Lower leg skin (tissue), 4 donors: ENCODE results near the gene GADD45G. TPM values are rescaled to one million over a fixed set of nuclear protein-coding genes. Genes with fewer than 3 reads are reported as not detected.
A peak's percentile ranks its signal among the peaks of the same experiment; 100 is the strongest.

Source experiments
- DNase-seq, 2 donors: peaks; one replicate each; pipeline ENCODE4 v3.0.0-alpha.2; 2019; ENCODE audit warnings: low spot score in 2 of 2
- H3K4me3 ChIP-seq: fragments of 200-600 bp; sonication (generic); 2 replicates; pipeline ENCODE4 v1.5.1; 2017; ENCODE audit warnings: mild to moderate bottlenecking, low read depth; ENCODE audit not compliant: poor library complexity, severe bottlenecking
- POLR2A ChIP-seq, 2 donors: fragments of 450-650 bp; IDR thresholded peaks; one replicate each; pipeline ENCODE4 v1.6.1; 2016 to 2017; ENCODE audit warnings: antibody characterized with exemption in 2 of 2, mild to moderate bottlenecking in 1 of 2, moderate library complexity in 1 of 2
- WGBS, 2 donors: methylation state at CpG; one replicate each; pipeline ENCODE4 v1.1.5; 2018; 5-methylcytosine and 5-hydroxymethylcytosine counted together
- intact Hi-C: fragments of 100-400 bp; cut with DNase I; formaldehyde crosslinking; loops from one replicate; pipeline ENCODE4 v1.15.0; 2023; ENCODE audit warnings: low total_unique reads
- total RNA-seq, 4 donors: library from RNA; depleted of rRNA; stranded (reverse); fragments of >200 nt; gene quantifications; one replicate each; pipeline ENCODE4 v1.1.0, GENCODE V29; 2016
- TF ChIP-seq, protein P1 (sequence below), 3 donors: fragments of 450-650 bp; IDR thresholded peaks; one replicate each; pipeline ENCODE4 v1.5.1; 2016; ENCODE audit warnings: antibody characterized with exemption in 3 of 3, mild to moderate bottlenecking in 3 of 3, moderate library complexity in 2 of 3

GADD45G gene
- total RNA-seq, 4 donors from 2014 or later: 18.3 to 48.9 (median 23.6) TPM

DNA sequence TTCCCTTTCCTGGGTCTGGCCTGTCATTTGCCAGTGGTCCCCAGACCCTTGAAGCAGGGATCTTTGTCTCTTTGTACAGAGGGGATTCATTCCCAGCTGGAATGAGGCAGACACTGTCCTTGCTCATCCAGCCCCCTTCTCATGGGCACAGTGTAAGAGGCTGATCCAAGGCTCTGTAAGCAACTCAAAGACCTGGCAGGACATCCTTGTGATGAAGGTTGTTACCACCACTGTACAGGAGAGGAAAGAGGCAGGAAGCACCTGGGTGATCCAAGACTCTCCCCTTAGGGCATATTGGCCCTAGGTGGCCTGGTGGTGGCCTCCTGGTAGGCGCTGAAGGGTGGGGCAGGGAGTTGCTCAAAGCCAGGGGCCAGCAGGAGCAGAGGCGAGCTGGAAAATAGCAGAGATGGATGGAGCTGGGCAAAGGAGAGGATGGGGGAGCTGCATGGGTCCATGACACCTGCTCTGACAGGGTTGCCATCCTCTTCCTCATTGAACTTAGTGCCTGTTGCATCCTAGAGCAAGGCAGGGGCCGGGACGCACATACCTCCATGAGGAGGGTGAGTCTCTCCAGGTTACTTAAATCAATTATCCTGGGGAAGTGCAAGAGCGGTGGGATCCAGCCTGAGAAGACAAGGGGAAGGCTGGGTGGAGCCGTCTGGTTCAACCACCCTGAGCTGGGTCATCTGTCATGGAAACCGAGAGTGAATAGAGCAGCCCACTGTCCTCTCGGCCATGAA is 9.8 kb upstream of the GADD45G start:
- intact Hi-C loops: no loop called here
- no peak for TF ChIP-seq POLR2A (IDR thresholded peaks at IDR 0.05)
- TF ChIP-seq, protein P1, sequence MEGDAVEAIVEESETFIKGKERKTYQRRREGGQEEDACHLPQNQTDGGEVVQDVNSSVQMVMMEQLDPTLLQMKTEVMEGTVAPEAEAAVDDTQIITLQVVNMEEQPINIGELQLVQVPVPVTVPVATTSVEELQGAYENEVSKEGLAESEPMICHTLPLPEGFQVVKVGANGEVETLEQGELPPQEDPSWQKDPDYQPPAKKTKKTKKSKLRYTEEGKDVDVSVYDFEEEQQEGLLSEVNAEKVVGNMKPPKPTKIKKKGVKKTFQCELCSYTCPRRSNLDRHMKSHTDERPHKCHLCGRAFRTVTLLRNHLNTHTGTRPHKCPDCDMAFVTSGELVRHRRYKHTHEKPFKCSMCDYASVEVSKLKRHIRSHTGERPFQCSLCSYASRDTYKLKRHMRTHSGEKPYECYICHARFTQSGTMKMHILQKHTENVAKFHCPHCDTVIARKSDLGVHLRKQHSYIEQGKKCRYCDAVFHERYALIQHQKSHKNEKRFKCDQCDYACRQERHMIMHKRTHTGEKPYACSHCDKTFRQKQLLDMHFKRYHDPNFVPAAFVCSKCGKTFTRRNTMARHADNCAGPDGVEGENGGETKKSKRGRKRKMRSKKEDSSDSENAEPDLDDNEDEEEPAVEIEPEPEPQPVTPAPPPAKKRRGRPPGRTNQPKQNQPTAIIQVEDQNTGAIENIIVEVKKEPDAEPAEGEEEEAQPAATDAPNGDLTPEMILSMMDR (IDR thresholded peaks at IDR 0.05): no peak
- no peak overlapping the region for H3K4me3 ChIP-seq
- DNase-seq: no peak
- 86 to 90% methylated on average over 8 of the region's 8 CpGs for WGBS, 2 donors

DNA sequence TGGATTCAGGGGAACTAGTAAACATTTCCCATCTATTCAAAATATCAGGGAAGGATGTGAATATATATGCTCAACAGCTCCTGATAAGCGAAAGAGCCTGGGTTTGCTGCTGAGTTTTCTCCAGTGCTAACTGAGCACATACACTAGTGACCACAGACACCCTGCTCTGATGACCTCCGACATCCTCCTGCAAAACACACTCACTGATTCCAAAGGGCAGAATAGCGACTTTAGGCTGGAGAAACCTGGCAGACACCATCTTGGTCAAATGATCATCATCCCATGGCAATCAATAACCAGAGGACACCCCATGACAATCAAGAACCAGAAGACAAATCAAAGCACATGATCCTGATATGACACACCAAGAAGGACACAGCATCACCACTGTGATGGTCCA is 9.2 kb upstream of the GADD45G start:
- no peak for TF ChIP-seq POLR2A (IDR thresholded peaks at IDR 0.05)
- TF ChIP-seq, protein P1 (IDR thresholded peaks at IDR 0.05): no peak
- WGBS, 2 donors: 95% methylated on average over 3 of the region's 3 CpGs
- intact Hi-C loops: no loop called here
- DNase-seq: no peak
- no peak overlapping the region for H3K4me3 ChIP-seq

DNA sequence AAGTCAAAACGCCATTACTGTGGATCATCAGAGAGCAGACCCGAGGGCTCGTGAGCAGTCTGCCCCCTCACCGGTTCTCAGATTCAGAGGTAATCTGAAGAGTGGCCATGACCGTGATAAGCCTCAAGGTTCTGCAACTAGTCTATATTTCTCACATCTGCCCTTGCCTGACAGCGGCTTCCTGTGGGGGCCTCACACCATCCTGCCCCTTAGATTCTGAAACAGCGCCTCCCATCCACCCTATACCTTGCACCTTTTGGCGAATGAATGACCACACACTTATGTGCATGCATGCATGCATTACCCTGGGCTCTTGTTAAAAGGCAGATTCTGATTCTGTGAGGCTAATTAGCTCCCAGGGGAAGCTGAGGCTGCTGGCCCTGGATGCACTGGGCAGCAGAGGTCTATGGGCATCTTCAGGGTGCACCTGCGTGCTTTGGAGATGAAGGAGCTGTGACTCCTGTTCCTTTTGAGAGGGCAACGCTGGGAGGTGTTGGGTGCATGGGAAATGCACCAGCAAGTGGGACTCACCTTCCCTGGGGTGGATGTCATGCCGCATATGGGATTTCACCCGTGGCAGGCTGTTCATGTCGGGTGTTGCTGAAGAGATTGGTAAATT is 7.8 kb upstream of the GADD45G start:
- TF ChIP-seq, protein P1 (IDR thresholded peaks at IDR 0.05): no peak
- no peak for TF ChIP-seq POLR2A (IDR thresholded peaks at IDR 0.05)
- DNase-seq: no peak
- intact Hi-C loops: no loop called here
- no peak overlapping the region for H3K4me3 ChIP-seq
- WGBS, 2 donors: 83 to 88% methylated on average over 13 of the region's 13 CpGs

DNA sequence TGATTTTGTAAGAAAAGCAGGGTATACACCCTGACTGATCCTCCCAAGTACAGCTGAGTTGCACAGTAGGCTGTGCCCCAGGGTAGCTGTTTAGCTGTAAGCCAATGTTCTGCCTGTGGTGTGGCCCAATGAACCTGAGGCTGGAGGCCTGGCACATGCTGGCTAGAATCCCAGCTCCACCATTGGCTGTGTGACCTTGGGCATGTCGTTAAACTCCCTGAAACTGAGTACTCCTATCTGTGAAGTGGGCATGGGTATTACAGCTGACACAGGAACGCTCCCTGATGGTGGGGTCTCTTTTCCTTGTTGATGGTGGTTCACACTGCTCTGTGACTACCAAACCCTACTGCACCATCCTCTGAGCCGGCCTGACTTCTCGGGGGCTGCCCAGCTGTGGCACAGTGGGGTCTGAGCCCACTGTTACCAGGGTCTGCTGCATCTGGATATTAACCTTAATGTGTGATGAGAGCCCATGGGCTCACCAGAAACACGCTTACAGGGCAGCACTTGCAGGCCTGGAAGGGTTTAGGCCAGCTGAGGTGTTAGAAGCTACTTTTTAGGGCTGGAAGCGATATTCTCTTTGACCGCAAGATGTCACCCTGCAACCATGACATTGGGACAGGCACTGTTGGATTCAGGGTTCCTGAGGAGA is 7.0 kb upstream of the GADD45G start:
- TF ChIP-seq POLR2A (IDR thresholded peaks at IDR 0.05): no peak
- TF ChIP-seq, protein P1 (IDR thresholded peaks at IDR 0.05): peak in 1 of 3 donors; percentile 65
- intact Hi-C loops: no loop called here
- 44 to 53% methylated on average over 7 of the region's 7 CpGs for WGBS, 2 donors

DNA sequence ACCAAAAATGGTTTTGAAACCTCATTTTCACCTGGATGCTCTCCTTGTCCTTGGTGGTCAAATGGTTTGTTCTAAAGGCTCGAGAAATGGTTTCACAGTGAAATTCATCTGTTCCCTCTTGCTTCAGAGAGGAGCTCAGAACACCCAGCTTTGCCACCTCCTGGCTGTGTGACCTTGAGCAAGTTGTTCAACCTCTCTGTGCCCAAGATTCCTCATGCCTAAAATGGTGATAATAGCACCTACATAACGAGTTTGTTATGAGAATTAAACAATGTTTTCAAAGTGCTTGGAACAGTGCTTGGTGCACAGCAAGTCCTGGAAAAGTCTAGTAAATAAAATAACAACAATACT is 6.5 kb upstream of the GADD45G start:
- WGBS, 2 donors: 6 to 15% methylated on average over 2 of the region's 2 CpGs
- intact Hi-C loops: no loop called here
- no peak for TF ChIP-seq POLR2A (IDR thresholded peaks at IDR 0.05)
- TF ChIP-seq, protein P1 (IDR thresholded peaks at IDR 0.05): no peak
- H3K4me3 ChIP-seq: no peak overlapping the region
- DNase-seq: no peak

More for the DNA sequence above, 7.0 kb upstream of the GADD45G start:
- H3K4me3 ChIP-seq: no peak overlapping the region
- peak; percentile 43 to 84 for DNase-seq
